DMS114 treated with DMSO at 0.1 percent for 48 hours (cell line): ENCODE results near the gene FBXL2.
"Not testable (repeated sequence)": the region's sequence is repeated elsewhere in the genome, so short reads cannot be mapped to it uniquely, and the experiment has no call there.

Experiments
- DNase-seq: peaks from one replicate; lab custom pipeline; 2025; ENCODE audit not compliant: unreplicated experiment; lab: John Stamatoyannopoulos, UW

The FBXL2 gene

GRCh38 chr3:33426630-33427317 is 149.5 kb downstream of the FBXL2 start:
- DNase-seq = no peak

GRCh38 chr3:33428734-33429133 is 151.5 kb downstream of the FBXL2 start:
- DNase-seq = no peak

- DNase-seq = not testable (repeated sequence)
These were observed 152.1 kb downstream of the FBXL2 start for GRCh38 chr3:33429306-33429705.

- DNase-seq = no peak
These were observed 152.8 kb downstream of the FBXL2 start for GRCh38 chr3:33430061-33430460.

GRCh38 chr3:33430571-33430970 is 153.3 kb downstream of the FBXL2 start:
- DNase-seq = no peak

- DNase-seq = no peak
These were observed 156.6 kb downstream of the FBXL2 start for GRCh38 chr3:33433843-33434242.
